Activated CD8-positive, alpha-beta memory T cell treated with anti-CD3 and anti-CD28 coated beads, Interleukin-2, amount 50 U/mL, for 4 hours (primary cell): ENCODE results near the gene KIF25.
"Not testable (repeated sequence)": the region's sequence is repeated elsewhere in the genome, so short reads cannot be mapped to it uniquely, and the experiment has no call there.

Source experiments
- DNase-seq: peaks from one replicate; pipeline ENCODE4 v3.0.0-alpha.2; 2020

Gene KIF25

DNA sequence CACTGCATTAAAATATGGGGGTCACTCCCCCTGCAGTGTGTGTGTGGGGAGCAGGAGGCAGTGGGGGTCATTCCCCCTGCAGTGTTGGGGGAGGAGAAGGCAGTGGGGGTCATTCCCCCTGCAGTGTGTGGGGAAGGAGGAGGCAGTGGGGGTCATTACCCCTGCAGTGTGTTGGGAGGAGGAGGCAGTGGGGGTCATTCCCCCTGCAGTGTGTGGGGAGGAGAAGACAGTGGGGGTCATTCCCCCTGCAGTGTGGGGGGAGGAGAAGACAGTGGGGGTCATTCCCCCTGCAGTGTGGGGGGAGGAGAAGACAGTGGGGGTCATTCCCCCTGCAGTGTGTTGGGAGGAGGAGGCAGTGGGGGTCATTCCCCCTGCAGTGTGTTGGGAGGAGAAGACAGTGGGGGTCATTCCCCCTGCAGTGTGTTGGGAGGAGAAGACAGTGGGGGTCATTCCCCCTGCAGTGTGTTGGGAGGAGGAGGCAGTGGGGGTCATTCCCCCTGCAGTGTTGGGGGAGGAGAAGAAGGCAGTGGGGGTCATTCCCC, 21.3 kb upstream of the KIF25 start:
- DNase-seq: not testable (repeated sequence)

DNA sequence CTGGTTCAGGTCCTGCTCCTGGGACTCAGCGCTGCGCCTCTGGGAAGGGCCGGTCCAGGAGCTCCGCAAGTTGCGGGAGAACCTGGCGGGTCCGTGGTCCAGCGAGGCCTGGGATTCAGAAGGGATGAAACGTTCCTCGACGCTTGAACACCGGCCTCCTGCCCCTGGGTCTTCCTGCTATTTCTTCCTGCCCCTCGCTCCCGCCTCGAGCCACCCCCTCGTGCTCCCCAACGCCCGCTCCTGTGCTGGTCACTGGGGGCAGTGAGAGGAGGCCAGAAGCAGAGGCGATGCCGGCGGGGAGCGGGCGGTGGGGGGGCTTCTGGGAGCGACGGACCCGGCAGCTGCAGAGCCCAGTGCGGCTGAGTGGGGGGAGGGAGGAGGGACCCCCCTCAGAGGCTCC, 20.8 kb upstream of the KIF25 start:
- DNase-seq: no peak

DNA sequence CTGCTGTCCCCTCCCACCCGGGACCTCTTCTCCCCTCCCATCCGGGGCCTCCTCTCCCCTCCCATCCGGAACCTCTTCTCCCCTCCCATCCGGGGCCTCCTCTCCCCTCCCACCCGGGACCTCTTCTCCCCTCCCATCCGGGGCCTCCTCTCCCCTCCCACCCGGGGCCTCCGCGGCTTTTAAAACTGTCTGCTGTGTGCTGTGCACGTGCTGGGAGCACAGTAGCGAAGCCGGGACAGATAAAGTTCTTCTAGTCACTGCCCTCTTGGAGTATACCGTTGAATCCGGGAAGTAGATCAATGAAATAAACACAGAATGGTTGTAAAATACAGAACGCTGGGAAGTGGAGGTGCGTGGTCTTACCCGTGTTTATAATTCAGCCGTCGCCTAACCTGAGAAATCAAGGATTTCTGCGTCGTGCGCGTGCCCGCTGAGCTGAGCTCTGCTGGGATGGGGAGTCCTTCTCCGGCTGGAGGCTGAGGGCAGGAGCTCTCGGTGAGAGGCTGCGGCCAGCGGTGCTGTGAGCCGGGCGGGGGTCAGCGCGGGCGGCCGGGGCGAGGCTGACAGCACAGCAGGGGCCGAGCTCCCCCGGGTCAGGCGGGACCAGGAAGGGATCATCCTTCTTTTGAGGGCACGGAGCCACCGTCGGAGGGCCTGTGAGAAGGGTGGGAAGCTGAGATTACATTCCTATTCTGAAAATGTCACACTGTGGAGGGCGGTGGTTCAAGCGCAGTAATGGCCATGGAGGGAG, 19.6 kb upstream of the KIF25 start:
- no peak for DNase-seq

DNA sequence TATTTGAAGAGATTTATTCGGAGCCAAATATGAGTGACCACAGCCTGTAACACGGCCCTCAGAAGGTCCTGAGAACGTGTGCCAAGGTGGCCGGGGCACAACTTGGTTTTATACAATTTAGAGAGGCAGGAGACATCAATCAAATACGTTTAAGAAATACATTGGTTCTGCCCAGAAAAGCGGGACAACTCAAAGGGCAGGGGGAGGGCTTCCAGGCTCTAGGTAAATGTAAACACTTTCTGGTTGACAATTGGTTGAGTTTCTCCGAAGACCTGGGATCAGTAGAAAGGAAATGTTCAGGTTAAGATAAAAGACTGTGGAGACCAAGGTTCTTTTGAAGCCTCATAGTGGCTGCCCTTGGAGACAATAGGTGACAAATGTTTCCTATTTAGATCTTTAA, 18.9 kb upstream of the KIF25 start:
- no peak for DNase-seq

DNA sequence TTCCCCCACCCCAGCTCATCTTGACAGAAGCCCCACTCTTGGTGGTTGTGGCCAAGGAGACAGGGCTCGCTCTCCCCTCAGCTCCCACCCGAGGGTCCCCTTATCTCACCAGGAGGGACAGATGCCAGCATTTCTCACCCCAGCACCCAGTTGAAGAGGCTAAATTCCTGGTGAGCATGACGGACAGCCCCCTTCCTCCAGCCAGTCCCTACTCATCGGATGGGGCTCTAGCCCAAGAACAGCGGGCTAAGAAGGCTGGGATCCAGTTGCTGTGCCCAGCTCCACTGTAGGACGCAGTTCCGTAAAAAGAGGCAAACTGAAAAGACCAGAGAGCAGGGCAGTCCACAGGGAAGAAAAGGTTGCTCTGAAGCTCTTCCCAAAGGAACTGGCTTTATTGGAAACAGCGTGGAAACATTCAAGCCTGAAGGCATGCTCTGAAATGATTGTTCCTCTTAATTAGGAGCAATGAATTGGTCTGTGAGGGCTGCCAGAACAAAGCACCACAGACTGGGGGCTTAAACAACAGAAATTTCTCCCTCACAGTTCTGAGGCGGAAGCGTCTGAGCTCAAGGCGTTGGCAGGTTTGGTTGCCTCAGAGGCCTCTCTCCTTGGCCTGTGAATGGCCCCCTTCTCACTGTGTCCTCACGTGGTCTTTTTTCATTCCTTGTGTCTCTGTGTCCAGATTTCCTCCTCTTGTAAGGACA, 17.9 kb upstream of the KIF25 start:
- DNase-seq: no peak

DNA sequence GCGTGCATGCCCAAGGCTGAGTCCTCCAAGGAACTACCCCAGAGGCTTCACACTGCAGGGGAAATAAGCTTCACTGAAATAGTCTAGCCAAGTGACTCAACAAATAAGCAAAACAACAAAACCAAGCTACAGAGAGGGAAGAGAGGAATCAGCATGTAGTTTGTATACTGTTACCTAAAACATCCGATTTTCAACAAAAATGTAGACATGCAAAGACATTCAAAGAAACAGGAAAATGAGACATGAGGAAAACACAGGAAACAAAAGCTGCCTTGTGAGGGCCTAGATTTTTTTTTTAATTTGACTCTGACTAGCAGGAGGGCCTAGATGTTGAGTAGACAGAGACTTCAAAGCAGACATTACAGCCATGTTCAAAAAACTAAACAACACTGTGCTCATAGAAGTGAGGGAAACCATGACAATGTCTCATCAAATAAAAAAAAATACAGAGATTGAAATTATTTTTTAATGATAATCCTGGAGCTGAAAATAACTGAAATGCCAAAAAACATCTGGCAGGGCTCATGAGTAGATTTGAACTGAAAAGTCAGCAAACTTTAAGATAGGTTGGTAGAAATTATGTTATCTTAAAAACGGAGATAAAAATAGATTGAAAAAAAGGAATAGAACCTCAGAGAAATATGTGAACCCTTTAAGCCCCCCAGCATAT, 16.4 kb upstream of the KIF25 start:
- DNase-seq: no peak

DNA sequence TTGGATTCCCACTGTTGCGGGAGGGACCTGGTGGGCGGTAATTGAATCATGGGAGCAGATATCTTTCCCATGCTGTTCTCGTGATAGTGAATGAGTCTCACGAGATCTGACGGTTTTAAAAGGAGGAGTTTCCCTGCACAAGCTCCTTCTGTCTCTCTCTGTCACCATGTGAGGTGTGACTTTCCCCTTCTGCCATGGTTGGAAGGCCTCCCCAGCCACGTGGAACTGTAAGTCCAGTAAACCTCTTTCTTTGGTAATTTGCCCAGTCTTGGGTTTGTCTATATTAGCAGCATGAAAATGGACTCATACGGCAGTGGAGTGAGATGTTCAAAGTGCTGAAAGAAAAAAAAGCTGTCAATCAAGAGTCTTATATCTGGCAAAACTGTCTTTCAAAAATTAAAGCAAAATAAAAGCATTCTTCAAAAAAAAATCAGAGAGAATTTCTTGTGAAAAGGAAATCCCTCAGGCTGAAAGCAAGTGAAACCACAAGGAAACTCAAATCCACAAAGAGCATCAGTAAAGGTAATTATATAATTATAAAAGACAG, 15.5 kb upstream of the KIF25 start:
- no peak for DNase-seq

DNA sequence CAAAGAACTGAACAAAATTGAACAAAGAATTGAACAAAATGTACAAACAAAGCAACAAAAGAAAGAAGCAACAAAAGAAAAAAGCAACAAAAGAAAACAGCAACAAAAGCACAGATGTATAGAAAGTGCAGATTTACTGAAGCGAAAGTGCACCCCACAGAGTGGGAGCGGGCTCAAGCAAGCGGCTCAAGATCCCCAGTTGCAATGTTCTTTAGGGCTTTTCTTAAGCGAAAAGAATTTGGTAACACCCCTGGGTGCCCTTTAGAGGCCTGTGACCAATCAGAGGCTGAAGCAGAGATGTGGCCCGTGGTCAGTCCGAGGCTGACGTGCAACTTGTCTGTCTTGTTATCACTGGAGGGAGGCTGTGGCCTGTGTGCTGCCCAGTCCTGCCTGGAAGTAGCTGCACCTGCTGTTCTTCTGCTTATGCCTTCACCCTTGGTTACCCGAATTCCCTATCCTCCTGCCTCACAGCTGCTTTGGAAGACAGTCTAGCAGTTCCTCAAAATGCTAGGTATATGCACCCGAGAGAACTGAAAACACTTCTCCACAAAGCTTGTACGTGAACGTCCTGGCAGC, 13.2 kb upstream of the KIF25 start:
- DNase-seq: no peak

DNA sequence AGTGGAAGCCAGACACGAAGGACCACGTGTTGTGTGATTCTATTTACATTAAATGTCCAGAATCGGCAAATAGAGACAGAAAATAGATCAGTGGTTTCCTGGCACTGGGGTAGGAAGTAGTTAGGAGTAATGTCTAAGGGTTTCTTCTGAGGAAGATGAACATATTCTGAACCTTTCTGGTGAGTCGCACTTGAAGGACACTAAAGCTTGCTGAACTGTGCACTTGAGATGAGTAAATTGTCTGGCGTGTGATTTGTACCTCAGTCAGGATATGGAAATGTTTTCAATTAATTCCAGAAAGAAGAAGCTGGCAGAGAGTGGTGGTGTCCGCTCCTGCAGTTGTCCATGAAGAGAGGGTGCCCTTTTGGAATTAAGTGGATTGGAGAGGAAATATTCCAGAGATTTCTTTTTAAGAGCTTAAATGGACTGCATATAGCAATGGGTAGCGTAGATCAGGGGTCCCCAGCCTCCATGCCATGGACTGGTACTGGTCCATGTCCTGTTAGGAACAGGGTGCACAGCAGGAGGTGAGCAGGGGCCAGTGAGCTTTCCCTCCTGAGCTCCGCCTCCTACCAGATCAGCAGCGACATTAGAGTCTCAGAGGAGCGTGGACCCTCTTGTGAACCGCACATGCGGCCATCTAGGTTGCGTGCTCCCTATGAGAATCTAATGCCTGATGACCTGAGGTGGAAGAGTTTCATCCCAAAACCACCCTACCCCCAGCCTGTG, 12.4 kb upstream of the KIF25 start:
- DNase-seq: no peak

DNA sequence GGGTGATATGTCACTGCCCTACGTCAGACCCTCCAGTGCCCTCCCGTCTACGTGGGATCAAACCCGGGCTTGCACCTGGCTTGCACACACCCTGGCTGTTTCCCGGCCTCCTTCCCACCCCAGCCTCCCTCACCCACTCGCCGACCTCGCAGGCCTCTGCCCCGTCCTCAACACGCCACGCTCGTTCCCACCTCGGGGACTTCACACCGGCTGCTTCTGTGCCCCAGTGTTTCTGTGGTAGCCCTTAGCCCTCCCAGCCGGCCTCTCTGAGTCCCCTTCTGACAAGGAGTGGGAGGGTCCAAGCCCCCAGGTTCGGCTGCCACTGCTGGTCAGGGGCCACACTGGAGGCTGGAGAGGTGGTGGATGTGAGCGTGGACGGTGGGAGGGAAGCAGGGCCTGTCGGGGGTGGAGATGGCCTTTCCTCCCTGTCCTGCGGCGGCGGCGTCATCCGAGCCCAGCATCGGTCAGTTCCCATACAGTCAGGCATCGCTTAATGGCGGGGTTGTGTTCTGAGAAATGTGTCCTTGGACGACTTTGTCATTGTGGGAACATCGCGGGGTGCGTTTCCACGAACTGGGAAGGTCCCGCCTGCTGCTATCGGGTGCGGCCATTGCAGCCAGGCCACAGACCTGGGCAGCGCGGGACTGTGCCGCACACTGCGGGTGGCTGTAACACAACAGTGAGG, 11.4 kb upstream of the KIF25 start:
- DNase-seq: no peak

DNA sequence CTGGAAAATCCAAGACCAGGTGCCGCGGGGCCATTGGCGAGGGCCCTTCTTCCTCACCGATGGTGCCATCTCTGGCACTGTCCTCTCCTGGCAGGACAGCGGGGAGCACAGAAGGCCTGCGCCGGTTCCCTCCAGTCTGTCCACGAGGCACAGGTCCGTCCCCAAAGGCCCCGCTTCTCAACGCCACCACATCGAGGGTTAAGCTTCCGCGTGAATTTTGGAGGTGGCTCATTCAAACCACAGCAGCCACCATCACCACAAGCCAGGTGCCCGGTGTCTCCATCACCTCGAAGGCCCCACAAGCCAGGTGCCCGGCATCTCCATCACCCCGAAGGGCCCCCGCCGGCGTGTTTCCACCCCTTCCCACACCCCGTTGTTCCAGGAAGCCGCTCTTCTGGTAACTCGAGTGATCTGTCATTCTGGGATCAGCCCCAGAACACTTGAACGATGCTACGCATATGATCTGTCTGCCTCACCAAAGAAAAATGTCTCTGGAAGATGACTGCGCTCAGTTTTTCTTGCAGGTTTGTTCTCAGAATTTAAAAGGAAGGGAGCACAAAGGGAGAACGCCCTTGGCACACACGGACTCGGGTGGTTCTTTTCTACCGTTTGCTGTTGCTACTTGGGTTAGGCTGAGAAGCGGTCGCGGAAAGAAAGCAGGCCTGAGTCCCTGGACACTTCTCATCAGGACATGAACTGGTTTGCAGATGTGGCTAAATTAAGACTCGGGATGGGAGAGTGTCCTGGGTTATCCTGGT, 9.9 kb upstream of the KIF25 start:
- no peak for DNase-seq

DNA sequence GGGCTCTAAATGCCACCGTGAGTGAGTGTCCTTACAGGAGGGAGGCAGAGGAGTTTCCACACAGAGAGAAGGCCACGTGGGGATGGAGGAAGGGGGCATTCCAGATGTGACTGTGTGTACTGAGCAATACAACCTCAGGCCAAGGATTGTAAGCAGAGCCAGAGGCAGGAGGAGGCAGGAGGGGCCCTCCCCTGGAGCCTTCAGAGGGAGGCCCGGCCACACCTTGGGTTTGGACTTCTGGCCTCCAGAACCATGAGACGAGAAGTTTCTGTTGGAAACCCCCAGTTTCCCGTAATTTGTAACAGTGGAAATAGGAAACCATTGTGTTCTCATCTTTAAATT, 9.3 kb upstream of the KIF25 start:
- no peak for DNase-seq

DNA sequence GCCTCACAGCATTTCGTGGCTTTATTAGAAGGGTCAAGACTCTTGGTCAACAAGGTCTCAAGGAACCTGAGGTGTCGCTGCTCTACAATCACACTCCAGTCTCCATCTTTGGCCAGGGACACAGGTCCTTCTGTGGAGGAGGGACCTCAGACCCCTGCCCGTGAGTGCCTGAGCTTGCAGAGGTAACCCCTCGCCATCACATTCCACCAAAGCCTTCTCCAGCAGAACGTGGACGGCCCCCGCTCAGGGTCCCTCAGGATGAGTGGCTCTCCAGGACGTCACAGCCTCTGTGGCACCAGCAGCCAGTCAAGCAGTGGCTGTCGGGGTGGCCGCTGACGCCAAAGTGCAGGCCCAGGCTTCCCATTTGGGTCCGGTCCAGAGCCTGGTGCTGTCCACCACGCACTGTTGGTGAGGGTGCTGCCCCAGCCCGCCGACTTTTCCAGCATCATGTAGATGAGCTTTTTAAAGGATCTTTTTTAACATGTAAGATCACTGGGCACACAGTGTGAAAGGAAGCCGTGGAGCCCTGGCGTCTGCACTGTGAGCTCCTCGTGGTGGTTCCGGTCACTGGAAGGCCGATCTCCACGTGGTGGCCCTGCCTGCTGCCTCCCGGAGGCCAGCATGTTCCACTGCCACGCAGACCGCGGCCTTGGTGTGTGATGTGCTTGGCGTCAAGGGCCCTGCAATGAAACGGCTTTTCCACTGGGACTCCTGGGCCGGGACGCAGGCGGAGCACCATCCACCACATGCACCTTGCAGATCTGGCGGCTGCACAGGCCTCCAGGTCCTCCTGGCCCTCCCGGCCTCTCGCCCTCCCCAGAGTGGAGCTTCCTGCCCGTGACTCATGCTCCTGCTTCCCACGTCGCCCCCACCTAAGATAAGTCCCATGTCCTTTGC, 8.3 kb upstream of the KIF25 start:
- DNase-seq: no peak

DNA sequence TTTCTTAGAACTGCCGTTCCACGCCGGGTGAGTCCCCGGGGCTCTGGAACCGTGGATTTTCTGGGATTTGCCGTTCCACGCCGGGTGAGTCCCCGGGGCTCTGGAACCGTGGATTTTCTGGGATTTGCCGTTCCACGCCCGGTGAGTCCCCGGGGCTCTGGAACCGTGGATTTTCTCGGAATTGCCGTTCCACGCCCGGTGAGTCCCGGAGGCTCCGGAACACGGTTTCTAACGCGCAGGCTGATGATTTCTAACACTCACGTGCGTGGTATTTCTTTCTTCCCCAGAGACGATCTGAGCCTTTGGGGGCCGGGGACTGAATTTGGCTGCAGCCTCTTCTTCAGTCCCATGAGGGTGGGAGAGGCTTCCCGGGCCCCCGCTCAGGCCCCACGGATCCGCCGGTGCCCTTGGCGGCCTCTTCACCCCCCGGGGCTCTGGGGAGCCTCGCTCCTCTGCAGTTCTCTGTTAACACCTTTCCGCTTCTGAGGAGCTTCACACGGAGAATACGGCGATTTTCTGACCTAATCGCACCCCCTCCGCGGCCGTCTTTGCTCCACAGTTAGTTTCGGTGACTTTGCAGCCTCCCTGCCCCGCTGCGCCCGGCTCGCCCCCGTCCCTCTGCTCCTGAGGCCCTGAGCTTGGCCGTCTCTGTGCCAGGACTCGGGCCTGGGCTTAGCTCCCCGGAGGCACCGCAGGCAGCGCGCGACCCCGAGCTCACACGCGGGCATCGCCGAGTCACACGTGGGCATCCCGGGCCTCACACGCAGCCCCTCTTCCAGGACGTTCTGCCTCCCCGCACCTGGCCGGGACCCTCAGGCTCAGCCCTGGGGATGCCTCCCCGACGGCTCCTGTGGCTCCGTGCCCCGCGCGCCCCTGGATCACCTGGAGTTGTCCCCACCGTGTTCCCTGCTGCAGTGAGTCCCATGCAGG, 7.2 kb upstream of the KIF25 start:
- no peak for DNase-seq

DNA sequence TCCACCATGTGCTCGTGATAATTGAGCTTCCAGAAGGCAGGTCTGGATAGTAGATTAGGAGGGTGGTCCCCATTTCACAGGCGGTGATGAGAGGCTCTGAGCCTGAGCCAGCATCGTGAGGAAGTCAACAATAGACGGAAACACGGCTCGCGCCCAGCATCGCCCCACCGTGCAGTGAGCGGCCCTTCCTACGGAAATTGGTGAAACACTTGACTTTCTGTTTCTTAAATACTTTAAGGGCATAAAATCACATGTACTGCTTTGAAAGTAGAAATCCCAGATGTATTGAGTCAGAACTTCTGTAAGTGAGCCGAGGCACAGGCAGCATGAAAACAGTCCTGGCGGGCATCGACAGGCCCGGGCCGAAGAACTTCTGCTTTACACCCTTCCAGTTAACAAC, 4.3 kb upstream of the KIF25 start:
- DNase-seq: no peak

DNA sequence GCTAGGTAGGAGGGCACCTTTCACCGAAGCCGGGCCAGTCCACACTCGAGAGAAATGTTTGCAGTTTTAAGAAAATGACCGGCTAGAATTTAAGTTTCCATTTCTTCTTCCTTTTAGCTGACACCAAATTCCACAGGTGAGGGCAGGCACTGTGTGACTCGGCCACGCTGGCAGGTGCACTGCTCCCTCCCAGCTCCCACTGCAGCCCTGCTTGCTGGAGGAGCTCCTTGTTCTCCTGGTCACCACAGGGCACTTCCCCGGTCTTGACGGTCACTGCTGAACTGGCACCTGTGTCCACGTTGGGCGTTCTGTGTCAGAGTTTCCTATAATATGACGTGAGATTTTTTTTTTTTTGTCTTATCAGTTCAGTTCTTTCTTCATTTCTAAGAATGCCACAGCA, 3.6 kb upstream of the KIF25 start:
- no peak for DNase-seq

DNA sequence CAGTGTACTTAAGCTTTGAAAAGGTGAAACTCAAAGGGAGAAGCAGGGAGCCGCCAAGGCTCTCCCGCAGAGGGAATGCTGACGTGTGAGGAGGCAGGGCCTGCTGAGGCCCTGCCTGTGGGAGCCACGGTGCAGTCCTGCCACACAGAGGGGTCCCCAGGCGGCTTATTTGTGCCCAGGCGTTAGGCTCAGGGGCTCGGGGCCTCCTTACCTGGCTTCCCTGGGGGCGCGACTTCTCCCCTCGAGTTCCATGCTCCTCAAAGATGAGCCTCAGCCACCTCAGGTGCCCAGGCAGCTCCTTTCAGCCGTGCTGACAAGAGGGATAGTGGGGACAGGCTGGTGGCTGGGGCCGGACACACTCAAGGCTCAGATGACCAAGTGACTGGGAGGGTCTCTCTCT, 2.2 kb upstream of the KIF25 start:
- DNase-seq: no peak

DNA sequence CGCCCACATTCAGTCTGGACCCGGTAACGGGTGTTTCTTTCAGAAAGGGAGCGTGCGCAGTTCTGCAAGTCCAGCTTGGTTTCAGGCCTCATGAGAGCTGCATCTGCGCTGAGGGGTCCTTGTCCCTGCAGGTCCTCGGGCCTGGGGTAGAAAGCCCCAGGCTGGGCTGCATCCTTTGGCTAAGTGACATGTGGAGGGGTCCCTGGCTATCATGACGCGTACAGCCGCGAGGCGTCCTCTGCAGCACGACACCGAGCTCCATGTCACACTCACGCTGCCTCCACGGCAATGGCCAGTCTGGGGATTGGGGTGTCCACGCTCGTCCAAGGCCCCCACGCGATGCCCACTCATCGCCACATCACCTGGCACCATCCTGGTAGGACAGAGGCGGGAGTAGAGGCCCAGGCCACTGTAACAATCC, 1.7 kb upstream of the KIF25 start:
- DNase-seq: no peak
